ENCODE data around the gene CGGBP1.

- TF ChIP-seq ZNF8 (CRISPR knock-in tag; IDR thresholded peaks at IDR 0.05) (no peak), RARB (CRISPR knock-in tag; IDR thresholded peaks at IDR 0.05) (no peak)
These were observed 53.7 kb downstream of the CGGBP1 start for GRCh38 chr3:88005066-88005465.
